ENCODE results near the gene NOBOX.
"Not testable (repeated sequence)": the region's sequence is repeated elsewhere in the genome, so short reads cannot be mapped to it uniquely, and the experiment has no call there.

Gene NOBOX

DNA sequence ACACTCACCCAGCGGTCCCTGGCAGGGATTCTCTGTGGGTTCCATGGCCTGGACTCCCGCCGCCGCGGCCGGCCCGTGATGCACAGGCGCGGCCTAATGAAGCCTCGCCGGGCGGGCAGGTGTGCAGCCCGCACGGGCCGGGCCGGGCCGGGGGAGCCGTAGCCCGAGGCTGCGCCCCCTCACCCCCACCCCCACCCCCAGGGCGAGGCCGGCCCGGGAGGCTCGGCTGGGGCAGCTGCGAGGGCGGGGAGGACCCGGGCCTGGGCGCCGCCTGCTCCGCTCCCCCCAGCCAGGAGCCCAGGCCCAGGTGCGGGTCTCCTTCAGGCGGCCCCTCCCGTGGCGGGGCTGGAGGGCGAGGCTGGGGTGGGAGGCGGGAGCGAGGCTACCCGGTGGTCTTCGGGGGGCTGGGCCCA is at the start of gene NOBOX:
NOBOX (minus strand) TSS at position 45 of the 413 bp plus-strand sequence.
- DNase-seq = no peak

DNA sequence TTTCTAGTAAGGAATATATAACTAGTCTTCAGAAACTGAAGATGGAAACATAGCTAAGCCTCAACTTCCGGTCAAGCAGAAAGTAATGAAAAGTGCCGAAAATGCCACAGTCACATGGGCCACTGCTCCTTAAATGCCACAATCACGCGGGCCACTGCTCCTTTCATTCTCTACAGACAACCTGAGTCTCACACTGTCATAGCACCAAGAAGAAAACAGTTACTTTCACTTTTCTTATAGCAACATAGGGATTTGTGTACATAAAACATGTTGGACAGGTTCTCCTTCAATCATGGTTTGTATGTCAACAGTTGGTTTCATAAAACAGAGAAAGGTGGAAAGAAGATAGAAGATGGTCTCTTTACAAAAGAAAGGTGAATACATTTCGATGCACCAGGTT is 48.6 kb upstream of the NOBOX start:
- DNase-seq = no peak

DNA sequence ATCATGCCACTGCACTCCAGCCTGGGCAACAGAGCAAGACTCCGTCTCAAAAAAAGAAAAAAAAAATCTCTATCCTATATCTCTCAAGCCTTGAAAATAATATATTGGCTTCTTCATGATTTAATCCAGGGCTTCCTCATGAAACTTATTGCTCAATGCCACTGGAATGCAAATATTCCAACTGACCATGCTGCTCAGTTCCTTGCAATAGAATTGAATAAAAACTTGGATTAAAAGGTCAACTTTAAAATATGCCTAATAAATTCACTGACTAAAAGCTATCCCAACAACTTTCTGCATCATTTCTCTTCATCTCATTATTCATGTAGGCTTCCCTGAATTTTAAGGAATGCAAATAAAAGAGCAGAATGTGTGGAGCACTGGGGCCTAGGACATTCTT is 42.1 kb upstream of the NOBOX start:
- DNase-seq = no peak

DNA sequence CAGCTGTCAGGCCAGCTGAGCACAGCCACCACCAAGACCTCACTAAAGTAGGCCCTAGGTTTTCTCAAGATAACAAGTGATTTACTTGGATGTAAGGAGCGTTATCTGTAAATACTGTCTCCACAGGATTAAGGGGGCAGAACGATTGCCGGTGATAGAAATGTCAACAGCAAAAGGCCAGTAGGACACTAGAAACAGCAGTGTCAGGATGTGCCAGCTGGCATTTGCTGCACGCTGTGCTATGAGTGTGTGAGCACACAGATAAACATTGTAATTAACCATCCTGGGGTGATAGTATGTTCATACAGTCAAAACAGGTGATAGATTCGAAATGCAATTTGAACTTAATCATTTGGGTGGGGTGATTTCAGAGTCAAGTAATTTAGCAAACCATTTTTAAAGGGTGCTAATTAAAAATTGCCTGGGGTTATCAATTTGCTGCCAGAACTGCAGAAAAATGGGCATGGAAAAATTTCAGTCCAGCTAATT is 36.3 kb upstream of the NOBOX start:
- DNase-seq = no peak

DNA sequence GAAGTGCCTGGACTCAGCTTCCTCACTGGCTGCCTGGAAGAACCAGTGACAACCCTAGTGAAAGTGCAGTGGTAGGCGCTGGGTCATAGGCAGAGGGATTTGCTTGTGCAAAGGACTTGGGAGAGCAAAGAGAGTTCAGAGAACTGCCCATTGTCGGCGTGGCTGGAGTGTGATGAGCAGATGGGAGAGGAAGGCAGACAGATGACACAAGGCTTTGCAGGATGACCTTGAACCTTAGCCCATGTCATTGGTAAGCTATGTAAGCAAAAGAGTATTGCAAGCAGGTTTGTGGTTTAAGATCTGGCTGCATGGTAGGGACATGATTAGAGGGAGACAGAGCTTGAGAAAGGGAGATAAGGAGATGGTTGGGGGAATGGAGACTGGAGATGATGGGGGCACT is 35.3 kb upstream of the NOBOX start:
- no peak for DNase-seq

DNA sequence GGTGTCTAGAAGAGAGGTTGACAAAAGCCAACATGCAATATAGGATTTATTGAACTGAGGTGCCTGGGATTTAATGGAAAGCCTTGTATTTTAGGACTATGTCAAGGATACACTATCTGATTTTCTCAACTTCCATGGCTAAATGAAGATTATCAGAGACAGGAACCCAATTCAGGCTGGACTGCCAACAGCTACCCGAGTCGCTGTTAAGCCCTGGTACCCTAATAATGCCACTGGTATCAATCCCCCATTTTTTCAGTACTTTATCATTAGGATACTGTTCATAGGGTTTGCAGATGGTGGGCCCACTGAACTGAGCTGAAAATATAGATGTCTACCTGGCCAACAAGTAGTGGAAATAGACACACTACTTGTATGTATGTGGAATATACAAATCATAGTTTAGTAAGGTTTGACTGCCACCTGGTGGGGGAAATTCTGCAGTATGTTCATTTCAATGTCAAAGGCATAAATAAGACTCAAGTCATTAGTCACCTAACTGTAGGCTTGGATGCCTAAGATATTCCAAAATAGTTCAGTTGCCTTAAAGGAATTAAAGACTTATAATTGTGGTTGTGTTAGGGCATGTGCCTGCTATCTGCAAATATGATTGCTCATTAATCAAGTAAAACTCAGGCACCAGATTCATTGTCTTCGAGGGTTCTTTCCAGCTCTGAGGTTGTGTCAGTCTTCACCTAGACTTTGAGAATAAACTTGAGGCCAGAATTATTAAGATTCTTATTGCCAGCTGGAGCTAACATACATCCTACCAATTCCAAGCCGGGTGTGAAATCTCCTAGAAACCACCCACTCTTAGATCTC is 34.1 kb upstream of the NOBOX start:
- DNase-seq = peak; percentile 54

DNA sequence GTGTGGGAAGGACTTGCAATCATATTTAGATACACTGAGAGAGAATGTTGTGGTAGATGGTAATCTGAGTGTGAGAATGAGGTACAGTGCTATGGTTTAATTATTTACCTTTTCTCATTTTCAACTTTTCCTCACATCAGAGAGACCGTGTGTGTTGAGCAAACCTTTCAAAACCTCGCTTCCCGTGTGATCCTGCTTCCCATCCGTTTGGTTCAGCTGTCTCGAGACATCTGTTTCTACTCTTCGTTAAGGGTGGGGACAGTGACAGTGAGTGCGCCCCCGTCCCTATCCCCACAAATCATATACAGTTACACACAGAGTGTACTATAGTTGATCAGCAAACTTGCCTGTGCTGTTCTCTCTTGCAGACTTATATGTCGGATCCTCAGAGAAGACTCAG is 33.0 kb upstream of the NOBOX start:
- no peak for DNase-seq

DNA sequence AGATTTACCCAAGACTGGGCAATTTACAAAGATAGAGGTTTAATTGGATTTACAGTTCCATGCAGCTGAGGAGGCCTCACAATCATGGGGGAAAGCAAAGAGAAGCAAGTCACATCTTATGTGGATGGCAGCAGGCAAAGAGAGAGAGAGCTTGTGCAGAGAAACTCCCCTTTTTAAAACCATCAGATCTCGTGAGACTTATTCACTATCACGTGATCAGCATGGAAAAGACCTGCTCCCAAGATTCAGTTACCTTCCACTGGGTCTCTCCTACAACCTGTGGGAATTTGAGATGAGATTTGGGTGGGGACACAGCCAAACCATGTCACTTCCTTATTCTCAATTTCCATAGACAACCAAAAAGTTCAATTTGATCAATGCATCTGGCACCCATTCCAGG is 24.9 kb upstream of the NOBOX start:
- DNase-seq = no peak

DNA sequence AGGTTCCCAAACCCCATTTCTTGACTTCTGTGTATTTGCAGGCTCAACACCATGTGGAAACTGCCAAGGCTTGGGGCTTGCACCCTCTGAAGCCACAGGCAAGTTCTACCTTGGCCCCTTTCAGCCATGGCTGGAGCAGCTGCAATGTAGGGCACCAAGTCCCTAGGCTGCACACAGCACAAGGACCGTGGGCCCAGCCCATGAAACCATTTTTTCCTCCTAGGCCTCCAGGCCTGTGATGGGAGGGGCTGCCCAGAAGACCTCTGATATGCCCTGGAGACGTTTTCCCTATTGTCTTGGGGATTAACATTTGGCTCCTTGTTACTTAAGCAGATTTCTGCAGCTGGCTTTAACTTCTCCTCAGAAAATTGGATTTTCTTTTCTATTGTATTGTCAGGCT is 24.0 kb upstream of the NOBOX start:
- DNase-seq = not testable (repeated sequence)

DNA sequence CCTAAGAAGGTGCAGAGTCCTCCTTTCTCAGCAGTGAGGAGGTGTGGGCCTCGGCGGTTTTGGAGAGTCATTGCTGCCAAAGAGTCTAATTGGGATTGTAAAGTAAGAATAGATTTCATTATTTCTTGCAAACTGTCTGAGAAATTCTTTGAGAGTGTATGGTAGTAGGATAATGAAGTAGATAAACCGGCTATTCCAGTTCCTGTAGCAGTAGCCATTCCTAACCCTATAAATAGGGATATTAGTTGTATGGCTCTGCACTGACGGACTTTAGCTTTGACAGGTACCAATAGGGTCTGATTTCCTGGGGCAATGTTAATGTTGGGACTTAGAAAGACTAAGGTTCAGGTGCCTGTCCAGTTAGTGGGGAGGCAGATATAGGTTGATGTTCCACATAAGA is 15.4 kb upstream of the NOBOX start:
- not testable (repeated sequence) for DNase-seq

DNA sequence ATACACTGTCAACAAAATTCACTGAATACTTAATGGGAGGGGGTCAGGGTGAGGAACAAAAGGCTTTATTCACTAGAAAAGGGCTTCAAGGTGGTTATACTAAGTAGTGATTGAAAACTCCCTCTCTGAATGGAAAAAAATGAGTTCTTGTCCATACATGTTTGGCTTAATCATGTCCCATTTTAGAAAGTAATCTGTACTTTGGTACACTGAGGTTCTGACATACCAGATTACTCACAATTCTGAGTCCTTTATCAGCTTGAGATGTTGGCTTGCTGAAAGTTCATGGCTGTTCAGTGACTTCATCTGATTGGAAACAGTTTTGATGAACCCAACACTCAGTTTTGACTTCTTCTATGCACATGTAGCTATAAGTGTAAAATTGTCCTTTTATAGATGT is 12.8 kb upstream of the NOBOX start:
- DNase-seq = no peak

DNA sequence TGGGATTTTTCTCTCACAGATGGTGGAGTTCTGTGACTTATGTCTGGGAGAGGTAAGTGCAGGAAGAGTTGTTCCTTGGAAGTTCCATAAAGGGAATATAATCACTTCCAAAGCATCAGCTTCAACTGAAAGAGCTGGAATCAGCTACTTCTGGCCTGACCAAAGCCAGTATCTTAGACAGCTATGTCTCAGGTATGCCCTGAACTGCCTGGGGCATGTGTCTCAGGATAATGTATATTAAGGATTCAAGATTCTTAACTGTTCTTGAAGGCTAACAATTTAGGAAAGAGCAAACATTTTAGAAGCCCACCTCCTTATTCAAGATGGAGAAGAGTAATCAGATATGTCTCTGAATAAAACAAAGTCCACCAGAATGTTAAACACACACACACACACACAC is 12.4 kb upstream of the NOBOX start:
- no peak for DNase-seq

DNA sequence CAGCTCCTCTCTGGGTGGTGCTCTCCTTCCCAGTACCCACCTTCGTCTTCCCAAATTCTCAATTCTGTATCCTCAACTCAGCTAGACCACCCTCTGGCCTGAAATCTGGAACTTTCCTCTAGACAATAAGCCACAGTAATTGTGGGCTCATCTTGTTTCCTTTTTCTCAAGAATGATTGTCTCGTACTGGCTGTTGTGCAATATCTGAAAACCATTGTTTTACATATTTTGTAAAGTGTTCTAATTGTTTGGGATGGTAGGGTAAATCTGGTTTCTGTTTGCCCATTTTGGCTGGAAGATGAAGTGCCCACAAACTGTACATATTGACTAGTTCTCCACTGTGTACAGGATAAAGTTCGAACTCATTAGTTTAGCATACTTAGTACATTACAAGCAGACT is 11.3 kb upstream of the NOBOX start:
- DNase-seq = no peak

DNA sequence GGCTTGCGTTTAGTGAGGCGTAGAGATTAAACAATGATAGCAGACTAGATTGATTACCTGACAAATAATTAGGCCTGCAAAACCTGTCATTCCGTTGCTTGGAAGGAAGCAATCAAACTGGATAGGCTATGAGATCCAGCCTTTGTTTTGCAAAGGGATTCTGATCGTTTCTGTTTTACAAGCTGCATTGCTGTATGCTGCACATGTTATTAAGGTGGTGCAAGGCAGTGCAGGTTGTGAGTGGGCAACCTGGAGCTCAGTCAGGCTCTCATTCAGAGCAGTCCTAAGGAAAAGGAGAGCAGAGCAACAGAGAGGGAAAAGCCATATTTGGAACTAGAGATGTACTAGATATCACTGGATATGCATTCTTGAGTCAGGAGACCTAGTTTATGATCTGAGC is 6.9 kb upstream of the NOBOX start:
- no peak for DNase-seq

DNA sequence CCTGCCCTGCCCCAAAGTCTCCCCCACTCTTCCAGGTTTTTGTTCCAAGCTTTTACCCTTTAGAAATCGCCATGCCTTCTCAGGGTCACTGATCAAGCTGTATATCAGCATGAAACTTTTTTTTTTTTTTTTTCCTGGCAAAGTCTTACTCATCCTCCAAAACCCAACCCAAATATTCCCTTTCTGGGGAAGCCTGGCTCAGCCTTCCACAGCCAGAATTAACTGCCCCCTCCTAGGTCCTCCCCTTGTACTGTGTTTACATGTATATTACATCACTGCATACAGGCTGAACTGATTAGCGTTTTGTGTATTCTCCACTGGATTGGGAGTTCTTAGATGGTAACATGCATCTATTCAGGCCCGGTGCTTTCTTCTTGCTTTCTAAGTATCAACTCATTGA is 4.6 kb upstream of the NOBOX start:
- no peak for DNase-seq

DNA sequence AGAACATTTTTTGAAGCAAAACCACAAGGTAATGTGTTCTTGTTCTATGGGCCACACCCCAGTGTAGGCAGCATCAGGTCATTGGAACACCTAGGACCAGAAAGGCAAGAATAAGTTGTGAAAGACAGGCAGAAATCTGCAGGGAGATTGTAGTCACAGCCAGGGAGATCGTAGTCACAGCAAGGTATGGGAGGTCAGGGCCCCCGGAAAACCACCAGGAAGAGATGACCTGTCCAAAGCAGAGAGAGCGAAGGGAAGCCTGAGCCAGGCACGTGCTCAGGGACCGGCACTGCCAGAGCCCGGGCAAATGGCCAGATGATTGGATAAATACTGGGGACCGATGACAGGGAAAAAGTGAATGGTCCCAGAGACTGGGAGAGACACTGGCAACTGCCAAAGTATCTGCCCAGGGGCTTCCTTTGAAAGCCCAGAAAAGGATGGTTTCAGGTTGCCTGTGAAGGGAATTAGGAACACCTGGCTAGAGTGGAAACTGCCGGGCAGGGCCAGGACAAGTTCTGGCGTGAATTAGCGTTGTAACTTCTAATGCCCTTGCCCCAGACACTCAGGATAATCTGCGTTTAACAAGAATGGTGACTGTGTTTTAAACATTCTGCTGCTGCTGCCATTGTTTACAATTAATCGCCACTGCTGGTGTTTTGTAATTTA is 3.9 kb upstream of the NOBOX start:
- no peak for DNase-seq

DNA sequence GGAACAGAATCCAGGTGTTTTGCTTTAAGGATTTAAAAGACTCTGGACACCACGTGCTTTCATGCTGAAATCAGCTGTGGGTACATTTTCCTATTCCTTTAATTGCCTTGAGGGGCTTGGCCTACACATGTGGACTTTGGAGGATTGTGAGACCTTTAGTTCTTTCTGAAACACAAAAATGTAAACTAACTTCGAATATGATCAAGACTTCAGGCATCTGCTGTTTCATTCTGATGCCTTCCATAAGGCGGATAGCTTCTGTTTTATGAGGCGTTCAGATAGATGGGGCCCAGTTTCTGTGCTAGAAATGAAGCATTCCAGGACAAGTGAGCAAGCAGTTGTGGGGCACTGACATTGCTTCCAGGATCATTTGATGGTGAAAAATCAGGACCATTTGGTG is 1.5 kb upstream of the NOBOX start:
- no peak for DNase-seq

DNA sequence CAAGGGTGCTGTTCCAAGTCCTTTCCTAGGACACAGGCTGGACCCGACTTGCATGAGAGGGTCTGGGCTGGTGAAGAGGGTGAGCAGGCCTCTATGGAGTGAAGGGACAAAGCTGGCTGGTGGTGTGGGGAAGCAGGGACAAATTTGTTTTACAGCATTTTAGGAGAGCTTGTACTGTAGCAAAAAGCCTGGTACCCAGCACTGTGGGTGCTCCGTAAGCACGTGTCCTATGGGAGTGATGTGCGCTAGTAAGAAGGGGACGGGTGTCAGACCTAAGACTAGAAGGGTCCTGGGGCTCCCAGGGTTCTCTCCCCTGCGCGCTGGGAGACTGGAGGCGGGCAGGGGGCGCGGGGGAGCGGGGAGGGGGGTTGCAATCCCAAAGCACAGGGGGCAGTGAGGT is 391 bp downstream of the NOBOX start:
- no peak for DNase-seq

DNA sequence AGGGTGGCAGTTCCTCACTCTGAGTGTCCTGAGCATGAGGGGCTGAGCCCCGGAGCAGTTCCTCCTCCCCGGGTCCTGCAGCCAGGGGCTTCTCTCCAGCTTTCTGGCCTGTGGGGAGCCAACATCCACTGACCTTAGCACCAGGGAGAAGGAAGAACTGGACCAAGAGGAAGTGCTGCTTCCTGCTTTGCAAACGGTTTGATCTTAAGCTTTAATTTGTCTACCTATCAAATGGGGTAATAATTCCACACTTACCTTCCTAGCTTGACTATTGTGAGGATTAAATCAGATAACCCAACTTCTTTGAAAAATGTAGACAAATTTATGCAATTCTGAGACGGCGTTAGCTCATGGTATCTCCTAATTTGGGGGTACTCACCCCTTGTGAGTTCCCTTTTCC is 2.0 kb downstream of the NOBOX start:
- no peak for DNase-seq

DNA sequence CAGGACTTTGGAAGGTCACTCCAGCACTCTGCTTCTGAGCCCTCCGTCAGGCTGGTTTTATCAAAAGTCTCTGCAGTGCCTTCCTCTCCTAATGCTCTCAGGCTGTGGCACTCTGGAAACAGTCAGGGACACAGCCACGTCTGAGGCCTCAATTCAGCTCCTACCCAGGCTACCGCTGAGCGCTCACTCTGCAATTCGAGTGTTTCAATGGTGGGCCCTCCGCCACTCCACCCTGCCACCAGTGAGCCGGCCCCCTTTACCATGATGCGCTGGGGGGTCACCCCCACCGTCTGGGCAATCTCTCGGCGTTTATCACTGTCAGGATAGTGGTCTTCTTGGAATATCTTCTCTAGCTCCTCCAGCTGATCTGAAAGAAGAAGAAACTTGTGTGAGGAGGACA is 3.5 kb downstream of the NOBOX start:
- no peak for DNase-seq

DNA sequence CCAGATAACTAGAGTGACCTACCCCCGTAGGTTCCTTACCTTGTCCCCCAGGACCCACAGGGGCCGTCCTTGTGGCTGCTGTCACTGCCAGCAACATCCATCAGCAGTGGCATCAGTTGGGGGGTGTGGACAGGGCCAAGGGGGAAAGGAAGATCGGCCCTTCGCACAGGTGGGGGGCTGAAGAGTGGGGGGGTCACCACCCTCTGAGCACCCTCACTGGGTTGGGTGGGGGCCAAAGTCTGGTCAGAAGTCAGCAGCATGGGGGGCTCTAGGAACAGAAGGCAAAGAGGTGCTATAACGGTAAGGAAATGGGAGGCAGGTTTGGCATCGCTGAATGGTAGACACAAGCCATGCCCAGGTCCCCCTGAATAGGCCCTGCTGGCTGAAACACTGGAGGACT is 4.6 kb downstream of the NOBOX start:
- no peak for DNase-seq

DNA sequence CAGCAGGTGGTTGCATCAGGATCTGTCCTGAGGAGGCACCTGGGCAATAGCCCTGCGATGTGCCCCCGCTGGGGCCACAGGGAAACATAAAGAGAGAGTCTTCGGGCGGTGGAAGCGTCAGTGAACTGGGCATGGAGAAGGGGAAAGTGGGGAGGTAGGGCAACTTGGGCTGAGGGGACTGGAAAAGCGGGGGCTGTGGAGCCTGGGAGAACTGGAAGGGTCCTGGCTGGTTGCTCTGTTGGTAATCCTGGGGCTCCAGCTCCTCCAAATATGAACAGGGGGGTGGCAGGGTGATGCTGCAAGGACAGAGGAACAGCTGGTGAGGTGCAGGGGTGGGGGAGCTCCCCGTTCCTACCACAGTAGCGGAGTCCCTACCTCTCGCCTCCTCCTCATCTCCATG is 5.2 kb downstream of the NOBOX start:
- no peak for DNase-seq

DNA sequence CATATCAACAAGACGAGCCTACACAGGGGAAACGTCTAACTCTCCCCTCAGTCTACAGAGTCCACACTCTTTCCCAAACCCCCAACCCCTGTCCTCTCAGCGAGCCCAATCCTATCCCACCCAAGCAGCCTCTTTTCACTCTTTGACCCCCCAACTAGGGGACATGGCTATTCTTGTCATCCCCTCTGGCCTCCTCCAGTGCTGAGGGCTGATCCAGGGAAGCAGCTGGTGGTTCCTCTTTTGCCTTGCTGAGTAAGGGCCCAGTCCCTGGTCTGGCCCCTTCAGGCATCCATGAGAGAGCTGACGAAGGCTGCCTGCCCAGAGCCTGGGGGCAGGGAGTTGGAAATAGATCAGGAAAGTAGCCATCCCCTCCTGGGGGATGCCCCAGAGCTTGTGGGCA is 6.4 kb downstream of the NOBOX start:
- no peak for DNase-seq

DNA sequence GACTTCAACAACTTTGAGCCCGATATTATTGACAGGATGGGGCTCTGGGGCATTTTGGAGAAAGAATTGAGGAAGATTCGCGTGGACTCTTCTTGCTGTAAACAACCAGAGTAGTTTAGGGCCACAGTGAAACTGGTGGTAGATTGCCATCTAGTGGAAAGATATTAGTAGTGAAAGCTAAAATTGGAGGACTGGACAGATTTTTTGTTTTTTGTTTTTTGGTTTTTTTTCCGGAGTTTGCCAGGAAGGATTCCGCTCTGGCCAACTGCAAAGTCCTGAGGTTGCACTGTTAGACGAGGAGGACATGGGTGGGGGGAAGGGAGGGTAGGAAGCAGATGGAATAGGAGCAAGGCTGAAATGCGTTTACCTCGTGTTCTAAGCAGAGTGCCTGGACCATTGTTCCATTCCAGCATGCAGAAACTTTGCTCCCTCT is 11.7 kb downstream of the NOBOX start:
- DNase-seq = peak; percentile 21

DNA sequence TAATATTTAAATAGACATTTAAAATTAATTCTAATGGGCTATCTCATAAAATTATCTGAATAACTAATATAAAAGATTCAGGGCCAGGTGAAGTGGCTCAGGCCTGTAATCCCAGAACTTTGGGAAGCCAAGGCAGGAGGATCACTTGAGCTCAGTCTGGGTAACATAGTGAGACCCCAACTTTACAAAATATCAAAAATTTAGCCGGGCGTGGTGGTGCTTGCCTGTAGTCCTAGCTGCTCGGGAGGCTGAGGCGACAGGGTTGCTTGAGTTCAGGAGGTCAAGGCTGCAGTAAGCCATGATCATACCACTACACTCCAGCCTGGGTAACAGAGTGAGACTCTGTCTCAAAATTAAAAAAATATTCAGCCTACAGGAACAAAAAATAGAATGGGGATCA is 12.5 kb downstream of the NOBOX start:
- DNase-seq = no peak
